Measurements from ENCODE around the gene SPATA12.

The SPATA12 gene, protein sequence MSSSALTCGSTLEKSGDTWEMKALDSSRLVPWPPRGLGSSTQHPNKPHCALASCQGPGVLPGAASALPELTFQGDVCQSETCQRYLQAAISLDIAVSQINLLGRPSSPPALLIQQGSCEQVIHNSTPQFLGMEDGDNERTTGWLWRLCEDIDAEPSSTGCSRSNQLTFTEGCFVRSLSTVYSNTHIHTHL

GRCh38 chr3:57060089-57060821, at the start of gene SPATA12:
Gene SPATA12 (plus strand): TSS chr3:57060664. CDS start chr3:57073695, 13,031 bp downstream.
- DNase-seq: no peak

DNA sequence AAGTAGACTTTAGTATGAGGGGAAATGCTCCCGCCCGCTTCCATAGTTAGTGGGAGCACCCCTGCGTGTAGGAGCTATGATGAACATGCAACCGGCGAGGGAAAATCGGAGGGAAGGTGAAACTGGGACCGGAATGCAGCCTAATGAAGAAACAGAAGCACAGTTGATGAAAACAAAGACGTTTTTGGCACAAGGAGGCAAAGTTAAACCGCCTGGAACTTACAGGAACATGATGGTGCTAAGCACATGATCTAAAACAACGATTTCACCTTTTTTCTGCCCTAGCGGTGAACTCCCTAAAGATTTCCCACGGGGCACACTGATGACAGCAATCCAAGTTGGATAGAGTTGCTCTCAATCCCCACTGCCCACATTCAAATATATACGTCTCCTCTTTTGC, 49.4 kb upstream of the SPATA12 start:
- DNase-seq: no peak

DNA sequence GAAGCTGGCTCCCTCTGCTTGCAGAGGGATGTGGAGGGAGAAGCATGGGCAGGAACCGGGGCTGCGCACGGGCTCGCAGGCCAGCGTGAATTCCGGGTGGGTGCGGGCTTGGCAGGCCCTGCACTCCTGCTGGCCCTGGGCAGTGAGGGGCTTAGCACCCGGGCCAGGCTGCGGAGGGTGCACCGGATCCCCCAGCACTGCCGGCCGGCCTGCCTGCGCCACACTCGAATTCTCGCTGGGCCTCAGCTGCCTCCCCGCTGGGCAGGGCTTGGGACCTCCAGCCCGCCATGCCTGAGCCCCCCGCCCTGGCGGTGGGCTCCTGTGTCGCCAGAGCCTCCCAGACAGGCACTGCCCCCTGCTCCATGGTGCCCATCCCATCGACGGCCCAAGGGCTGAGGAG, 47.6 kb upstream of the SPATA12 start:
- DNase-seq: no peak

DNA sequence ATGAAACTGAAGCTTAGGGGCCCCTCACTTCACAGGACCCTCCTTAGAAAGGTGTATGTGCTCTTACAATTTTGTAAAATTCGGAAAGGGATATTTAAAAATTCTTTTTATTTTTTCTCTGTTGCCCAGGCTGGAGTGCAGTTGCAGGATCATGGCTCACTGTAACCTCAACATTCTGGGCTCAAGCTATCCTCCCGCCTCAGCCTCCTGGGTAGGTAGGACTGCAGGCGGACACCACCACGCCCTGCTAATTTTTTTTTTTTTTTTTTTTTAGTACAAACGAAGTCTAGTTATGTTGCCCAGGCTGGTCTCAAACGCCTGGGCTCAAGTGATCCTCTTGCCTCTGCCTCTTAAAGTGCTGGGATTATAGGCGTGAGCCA, 45.1 kb upstream of the SPATA12 start:
- DNase-seq: no peak

- no peak for DNase-seq
Measured at GRCh38 chr3:57015912-57016311, 44.6 kb upstream of the SPATA12 start.

GRCh38 chr3:57017459-57017845, 43.0 kb upstream of the SPATA12 start:
- no peak for DNase-seq

GRCh38 chr3:57018246-57018645, 42.2 kb upstream of the SPATA12 start:
- DNase-seq: no peak

GRCh38 chr3:57019057-57019456, 41.4 kb upstream of the SPATA12 start:
- DNase-seq: no peak

DNA sequence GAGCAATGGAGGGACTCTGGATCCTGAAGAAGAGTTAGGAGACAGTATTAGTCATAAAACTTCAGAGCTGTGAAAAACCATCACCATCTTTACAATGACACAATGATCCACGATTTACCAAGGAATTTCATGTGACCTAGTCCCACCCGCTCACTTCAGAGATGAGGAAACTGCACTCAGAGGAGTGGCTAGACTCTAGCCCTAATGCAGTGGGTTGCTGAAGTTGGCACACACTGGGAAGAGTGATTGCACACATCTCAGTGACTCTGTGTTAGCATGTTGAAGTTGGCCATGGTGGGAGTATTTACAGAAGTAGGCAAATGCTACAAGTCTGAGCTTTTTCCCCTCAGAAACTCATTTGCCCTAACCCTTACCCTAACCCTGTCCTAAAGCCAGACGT, 35.2 kb upstream of the SPATA12 start:
- no peak for DNase-seq

DNA sequence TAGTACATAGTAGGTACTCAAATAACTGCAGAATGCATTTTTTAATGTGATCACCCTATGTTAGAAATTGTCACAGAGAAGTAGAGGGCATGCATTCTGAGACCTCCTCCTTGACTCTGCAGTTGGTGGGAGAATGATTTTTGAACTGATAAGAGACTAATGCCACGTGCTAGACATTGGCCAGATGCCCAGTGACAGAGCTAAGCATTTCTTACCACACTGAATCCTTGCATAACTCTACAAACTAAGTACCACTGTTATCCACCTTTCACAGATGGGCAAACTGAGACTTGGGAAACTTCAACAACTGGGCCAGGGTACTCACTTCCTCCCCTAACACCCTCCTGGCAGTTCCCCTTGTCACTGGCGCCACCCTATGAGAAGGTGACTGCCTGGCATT, 33.5 kb upstream of the SPATA12 start:
- DNase-seq: no peak

DNA sequence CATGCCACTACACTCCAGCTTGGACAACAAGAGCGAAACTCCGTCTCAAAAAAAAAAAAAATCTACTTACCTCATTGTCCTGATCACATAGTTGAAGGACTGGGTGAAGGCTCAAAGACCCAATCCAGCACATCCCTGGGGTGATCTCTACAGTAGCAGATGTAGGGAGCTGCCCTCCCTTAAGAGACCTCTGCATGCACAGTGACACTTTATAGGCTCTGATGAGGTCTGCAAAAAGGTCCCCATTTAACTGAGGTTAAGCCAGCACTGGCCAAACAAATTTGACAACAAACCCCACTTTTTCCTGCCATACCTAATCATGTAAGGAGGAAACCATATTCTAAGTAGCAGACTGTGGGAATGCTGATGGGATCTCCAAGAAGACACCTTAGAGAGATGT, 31.1 kb upstream of the SPATA12 start:
- no peak for DNase-seq

- DNase-seq: no peak
Measured at GRCh38 chr3:57029924-57030323, 30.5 kb upstream of the SPATA12 start.

- DNase-seq: no peak
Measured at GRCh38 chr3:57030721-57031120, 29.7 kb upstream of the SPATA12 start.

GRCh38 chr3:57031631-57032541, 28.6 kb upstream of the SPATA12 start:
- DNase-seq: no peak

- no peak for DNase-seq
Measured at GRCh38 chr3:57036952-57037351, 23.5 kb upstream of the SPATA12 start.

DNA sequence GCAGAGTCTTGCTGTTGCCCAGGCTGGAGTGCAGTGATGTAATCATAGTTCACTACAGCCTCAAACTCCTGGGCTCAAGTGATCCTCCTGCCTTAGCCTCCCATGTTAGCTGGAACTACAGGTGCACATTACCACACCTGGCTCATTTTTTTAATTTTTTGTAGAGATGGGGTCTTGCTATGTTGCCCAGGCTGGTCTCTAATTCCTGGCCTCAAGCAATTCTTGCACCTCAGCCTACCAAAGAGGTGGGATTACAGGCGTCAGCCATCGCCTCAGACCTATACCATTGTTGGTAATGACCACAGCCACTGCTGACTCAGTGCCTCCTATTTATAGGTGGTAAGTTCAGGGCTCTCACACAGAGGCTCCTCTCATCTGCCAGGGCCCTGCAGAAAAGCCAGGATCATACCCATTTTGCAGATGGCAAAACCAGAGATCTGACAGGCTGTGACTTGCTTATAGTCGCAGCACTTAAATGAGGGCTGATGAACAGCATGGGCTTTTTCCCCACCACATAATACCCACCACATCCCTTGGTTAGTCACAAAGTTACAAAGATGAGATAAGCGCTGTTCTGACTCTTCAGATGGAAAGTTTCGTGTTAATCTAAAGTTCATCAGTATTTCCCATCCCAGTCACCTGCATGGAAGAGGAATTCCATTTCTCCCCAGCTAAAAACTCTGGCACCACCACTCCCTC, 21.8 kb upstream of the SPATA12 start:
- peak; percentile 20 for DNase-seq

- no peak for DNase-seq
Measured at GRCh38 chr3:57041674-57042073, 18.8 kb upstream of the SPATA12 start.

DNA sequence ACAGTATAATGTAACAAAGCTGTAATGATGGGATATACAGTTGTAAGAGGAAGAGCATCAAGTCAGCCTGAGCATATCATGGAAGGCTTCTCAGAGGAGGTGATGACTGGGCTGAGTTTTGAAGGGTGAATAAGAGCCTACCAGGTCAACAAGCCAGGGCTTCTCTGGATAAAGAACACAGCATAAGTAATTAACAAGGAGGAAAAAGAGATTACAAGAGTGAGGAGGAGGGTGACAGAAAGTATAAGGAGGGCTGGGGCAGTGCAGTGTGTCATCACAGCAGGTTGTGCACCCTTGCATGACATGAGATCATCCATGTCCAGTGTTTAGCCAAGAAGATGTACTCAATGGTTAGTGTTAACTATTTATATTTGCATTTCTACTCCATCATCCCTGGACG, 16.9 kb upstream of the SPATA12 start:
- no peak for DNase-seq

- DNase-seq: no peak
Measured at GRCh38 chr3:57046101-57046765, 14.2 kb upstream of the SPATA12 start.

- DNase-seq: no peak
Measured at GRCh38 chr3:57048052-57048671, 12.3 kb upstream of the SPATA12 start.

DNA sequence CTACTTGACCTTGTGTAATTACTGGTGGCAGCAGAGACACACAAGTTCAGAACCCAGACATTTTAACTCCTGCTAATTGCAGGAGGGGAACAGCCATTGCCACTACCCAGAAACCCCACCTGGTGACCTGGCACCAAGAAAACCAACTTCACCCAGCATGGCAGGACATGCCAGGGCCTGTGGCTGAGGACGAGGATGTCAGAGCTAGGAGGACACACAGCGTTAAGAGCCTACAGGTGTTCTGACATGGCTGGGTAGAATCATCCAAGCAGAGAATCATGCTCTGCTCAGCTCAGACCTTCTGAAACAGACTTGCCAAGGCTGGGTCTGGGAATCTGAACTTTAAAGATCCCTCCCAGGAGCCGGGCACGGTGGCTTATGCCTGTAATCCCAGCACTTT, 11.7 kb upstream of the SPATA12 start:
- DNase-seq: no peak

- DNase-seq: no peak
Measured at GRCh38 chr3:57052662-57053061, 7.8 kb upstream of the SPATA12 start.

All from activated CD4-positive, alpha-beta T cell treated with anti-CD3 and anti-CD28 coated beads, Interleukin-10, Interleukin-2, amounts not matched to agents 100 ng/mL and 50 ng/mL, durations not matched to agents 16 hours and 8 hours (primary cell).